DND-41 (cell line): Measurements from ENCODE around the gene MMEL1.

ENCODE experiments used
- ATAC-seq: fragments of 200-7000 bp; cut with Tn5 transposase; 3 replicates; pipeline ENCODE4 v1.9.1; 2021; ENCODE audit warnings: low read depth; ENCODE audit not compliant: insufficient read depth
- DNase-seq: peaks from one replicate; pipeline ENCODE4 v3.0.0-alpha.2; 2020
- H2AFZ ChIP-seq: 2 replicates; pipeline ENCODE4 v1.6.0; 2012; ENCODE audit warnings: low read depth, low read length
- H3K27ac ChIP-seq: 2 replicates; pipeline ENCODE4 v1.5.1; 2012; ENCODE audit warnings: low read length, inconsistent platforms
- H3K27me3 ChIP-seq: fragments of 200-600 bp; sonication (generic); 2 replicates; pipeline ENCODE4 v1.6.0; 2012; ENCODE audit warnings: low read length, mild to moderate bottlenecking, inconsistent platforms; ENCODE audit not compliant: insufficient read depth, poor library complexity
- H3K36me3 ChIP-seq: 2 replicates; pipeline ENCODE4 v1.5.1; 2012; ENCODE audit warnings: low read length, inconsistent platforms; ENCODE audit not compliant: insufficient read depth
- H3K4me1 ChIP-seq: 2 replicates; pipeline ENCODE4 v1.5.1; 2012; ENCODE audit warnings: mild to moderate bottlenecking, low read length; ENCODE audit not compliant: insufficient read depth
- H3K4me2 ChIP-seq: 2 replicates; pipeline ENCODE4 v1.6.0; 2012; ENCODE audit warnings: mild to moderate bottlenecking, moderate library complexity, low read length, inconsistent platforms; ENCODE audit not compliant: insufficient read depth
- H3K4me3 ChIP-seq, 2 experiments: fragments of 200-600 bp in 1 of 2; shearing (Covaris generic) in 1 of 2; 2 replicates each; pipeline ENCODE4 v1.5.1; 2012 to 2016; ENCODE audit warnings: inconsistent platforms in 2 of 2, low read length in 2 of 2, mild to moderate bottlenecking in 2 of 2, low read depth in 1 of 2, moderate library complexity in 1 of 2
- H3K79me2 ChIP-seq: 2 replicates; pipeline ENCODE4 v1.6.0; 2012; ENCODE audit warnings: low read length, inconsistent platforms; ENCODE audit not compliant: insufficient read depth
- H3K9ac ChIP-seq: 2 replicates; pipeline ENCODE4 v1.6.0; 2012; ENCODE audit warnings: low read depth, mild to moderate bottlenecking, inconsistent platforms, low read length, moderate library complexity
- H3K9me3 ChIP-seq: 2 replicates; pipeline ENCODE4 v1.5.1; 2012; ENCODE audit warnings: low read length, moderate library complexity, mild to moderate bottlenecking, inconsistent platforms; ENCODE audit not compliant: insufficient read depth, severe bottlenecking
- H4K20me1 ChIP-seq: 2 replicates; pipeline ENCODE4 v1.6.0; 2012; ENCODE audit warnings: low read length; ENCODE audit not compliant: insufficient read depth
- CTCF ChIP-seq: IDR thresholded peaks from 2 replicates; pipeline ENCODE4 v1.5.1; 2012; ENCODE audit warnings: borderline replicate concordance, low read length, moderate library complexity, mild to moderate bottlenecking; ENCODE audit not compliant: poor library complexity, severe bottlenecking; ENCODE audit errors: extremely low read depth
- EZH2 ChIP-seq: IDR thresholded peaks from 3 replicates; pipeline ENCODE4 v1.6.1; 2012; ENCODE audit warnings: borderline replicate concordance, low read depth, mild to moderate bottlenecking, moderate library complexity, low read length, inconsistent platforms; ENCODE audit not compliant: severe bottlenecking

MMEL1 gene

DNA sequence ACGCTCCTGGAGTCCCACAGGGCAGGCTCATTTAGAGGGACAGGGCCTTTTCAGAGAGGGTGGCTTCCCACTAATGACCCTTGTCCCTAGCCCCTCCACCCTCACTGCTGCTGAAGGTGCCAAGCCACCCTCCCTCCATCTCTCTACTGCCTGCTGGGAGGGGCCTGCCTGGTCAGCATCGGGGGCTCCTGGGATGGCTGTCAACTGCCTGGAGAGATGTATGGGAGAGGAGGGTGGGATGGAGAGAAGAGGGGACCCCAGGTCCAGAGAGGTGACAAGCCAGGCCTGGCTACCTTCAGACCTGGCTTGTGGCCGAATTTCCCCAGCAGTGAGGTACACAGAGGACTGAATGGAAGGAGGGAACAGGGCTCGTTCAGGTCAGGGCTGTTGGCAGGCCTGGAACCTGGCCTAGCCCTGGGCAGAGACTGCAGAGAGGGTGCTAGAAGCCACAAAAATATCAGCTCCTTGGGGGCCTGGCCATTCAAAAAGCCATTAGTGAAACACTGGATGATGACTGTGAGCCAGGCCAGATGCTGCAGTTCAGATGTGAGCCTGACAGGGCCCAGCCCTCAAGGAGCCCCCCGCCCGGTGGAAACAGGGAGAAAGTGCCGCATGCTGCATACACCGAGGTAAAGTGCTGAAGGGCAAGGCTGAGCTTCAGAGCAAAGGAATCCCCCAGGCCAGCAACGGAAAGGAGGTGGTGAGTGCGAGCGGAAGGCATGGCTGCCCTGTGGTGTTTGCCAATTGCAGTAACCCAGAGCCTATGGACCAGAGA lies 20.0 kb downstream of the MMEL1 start:
- H3K9ac ChIP-seq: no peak overlapping the region
- DNase-seq: no peak
- no peaks in the 10 kb centered on the region for H3K27me3 ChIP-seq
- TF ChIP-seq EZH2 (no peak), CTCF (no peak)
- H3K4me2 ChIP-seq: no peak overlapping the region
- H3K4me3 ChIP-seq: no peak overlapping the region
- H2AFZ ChIP-seq: no peak overlapping the region
- no peaks in the 10 kb centered on the region for H3K36me3 ChIP-seq
- H3K27ac ChIP-seq: no peak overlapping the region
- no peaks in the 10 kb centered on the region for H4K20me1 ChIP-seq
- H3K79me2 ChIP-seq: no peaks in the 10 kb centered on the region
- no peaks in the 10 kb centered on the region for H3K4me1 ChIP-seq
- ATAC-seq: no peak
- peaks cover 4% of the 10 kb centered on the region for H3K9me3 ChIP-seq

GRCh38 chr1:2611621-2612437 lies 21.0 kb downstream of the MMEL1 start:
- H3K4me2 ChIP-seq: no peak overlapping the region
- ATAC-seq: no peak
- H4K20me1 ChIP-seq: no peaks in the 10 kb centered on the region
- H3K4me3 ChIP-seq: no peak overlapping the region
- no peak overlapping the region for H3K9ac ChIP-seq
- no peaks in the 10 kb centered on the region for H3K36me3 ChIP-seq
- no peaks in the 10 kb centered on the region for H3K27me3 ChIP-seq
- TF ChIP-seq EZH2 (no peak), CTCF (no peak)
- no peaks in the 10 kb centered on the region for H3K79me2 ChIP-seq
- peaks cover 4% of the 10 kb centered on the region for H3K9me3 ChIP-seq
- H2AFZ ChIP-seq: no peak overlapping the region
- no peak overlapping the region for H3K27ac ChIP-seq
- DNase-seq: no peak
- H3K4me1 ChIP-seq: no peaks in the 10 kb centered on the region

DNA sequence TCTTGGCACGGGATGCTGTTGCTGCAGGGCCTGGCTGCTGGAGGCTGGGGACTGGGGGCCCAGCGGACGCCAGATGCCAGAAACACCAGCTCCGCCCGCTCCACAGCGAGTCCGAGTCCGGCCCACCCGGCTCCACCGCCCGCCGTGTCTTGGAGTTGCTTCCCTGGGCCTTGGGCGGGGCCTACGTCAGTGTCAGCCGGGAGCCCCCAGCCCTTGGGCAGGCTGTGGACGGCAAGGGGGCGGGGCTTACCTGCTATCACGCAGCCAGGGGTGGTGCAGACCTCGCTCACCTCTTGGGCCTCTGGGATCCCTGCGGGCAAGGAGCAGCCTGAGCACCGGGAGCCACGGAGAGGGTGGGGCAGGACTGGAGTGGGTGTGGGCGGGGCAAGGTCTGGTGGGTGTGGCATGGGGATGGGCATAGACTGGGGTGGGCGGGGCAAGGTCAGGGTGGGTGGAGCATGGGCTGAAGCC lies 21.8 kb downstream of the MMEL1 start:
- no peaks in the 10 kb centered on the region for H3K36me3 ChIP-seq
- H3K4me1 ChIP-seq: no peaks in the 10 kb centered on the region
- TF ChIP-seq CTCF (no peak), EZH2 (no peak)
- H3K4me3 ChIP-seq: no peak overlapping the region
- ATAC-seq (no peak), DNase-seq (no peak)
- no peak overlapping the region for H3K27ac ChIP-seq
- H3K9me3 ChIP-seq: peaks cover 4% of the 10 kb centered on the region
- no peaks in the 10 kb centered on the region for H3K27me3 ChIP-seq
- no peak overlapping the region for H2AFZ ChIP-seq
- H3K79me2 ChIP-seq: no peaks in the 10 kb centered on the region
- H3K4me2 ChIP-seq: no peak overlapping the region
- H4K20me1 ChIP-seq: no peaks in the 10 kb centered on the region
- H3K9ac ChIP-seq: no peak overlapping the region
